GM23338 (cell line): ENCODE measurements around the gene CDKAL1. TPM values are rescaled to one million over a fixed set of nuclear protein-coding genes. Genes with fewer than 3 reads are reported as not detected.

Source experiments
- ATAC-seq: fragments of 200-7000 bp; cut with Tn5 transposase; 3 replicates; pipeline ENCODE4 v1.9.1; 2020
- DNase-seq: peaks from one replicate; pipeline ENCODE4 v3.0.0-alpha.2; 2015; ENCODE audit warnings: low spot score
- H2AFZ ChIP-seq: fragments of 200-600 bp; sonication (generic); 2 replicates; pipeline ENCODE4 v1.8.0; 2016; ENCODE audit warnings: antibody characterized with exemption, mild to moderate bottlenecking, moderate library complexity
- H3F3A ChIP-seq: fragments of 200-600 bp; sonication (generic); replicated peaks from 2 replicates; pipeline ENCODE4 v1.8.0; 2017; ENCODE audit warnings: antibody characterized with exemption, mixed run types, low read depth
- H3K27ac ChIP-seq: fragments of 200-600 bp; sonication (generic); 2 replicates; pipeline ENCODE4 v1.6.1; 2016; ENCODE audit warnings: low read depth
- H3K27me3 ChIP-seq: fragments of 200-600 bp; sonication (generic); 2 replicates; pipeline ENCODE4 v1.8.0; 2016; ENCODE audit warnings: mild to moderate bottlenecking, mixed run types, moderate library complexity; ENCODE audit not compliant: insufficient read depth
- H3K36me3 ChIP-seq: fragments of 200-600 bp; sonication (generic); 2 replicates; pipeline ENCODE4 v1.8.0; 2016; ENCODE audit warnings: mild to moderate bottlenecking; ENCODE audit not compliant: insufficient read depth
- H3K4me1 ChIP-seq: fragments of 200-600 bp; sonication (generic); 2 replicates; pipeline ENCODE4 v1.8.0; 2016; ENCODE audit warnings: mild to moderate bottlenecking, moderate library complexity; ENCODE audit not compliant: insufficient read depth
- H3K4me2 ChIP-seq: fragments of 200-600 bp; sonication (generic); 2 replicates; pipeline ENCODE4 v1.7.1; 2017; ENCODE audit warnings: mixed run types
- H3K4me3 ChIP-seq: fragments of 200-600 bp; sonication (generic); 2 replicates; pipeline ENCODE4 v1.6.1; 2016; ENCODE audit warnings: mixed run types
- H3K79me2 ChIP-seq: fragments of 200-600 bp; sonication (generic); replicated peaks from 2 replicates; pipeline ENCODE4 v1.8.0; 2017; ENCODE audit warnings: mild to moderate bottlenecking; ENCODE audit not compliant: insufficient read depth
- H3K9me2 ChIP-seq: fragments of 200-600 bp; sonication (generic); 2 replicates; pipeline ENCODE4 v1.8.0; 2017; ENCODE audit not compliant: insufficient read depth
- H4K20me1 ChIP-seq: fragments of 200-600 bp; sonication (generic); replicated peaks from 2 replicates; pipeline ENCODE4 v1.8.0; 2017; ENCODE audit warnings: mild to moderate bottlenecking; ENCODE audit not compliant: insufficient read depth
- H3K27ac Mint-ChIP-seq: 2 replicates; pipeline ENCODE4 v1.8.0; 2020; ENCODE audit warnings: inconsistent platforms, mild to moderate bottlenecking, moderate library complexity, mixed read lengths
- H3K27me3 Mint-ChIP-seq: 3 replicates; pipeline ENCODE4 v1.8.0; 2022; ENCODE audit warnings: low read depth, mild to moderate bottlenecking, moderate library complexity, mixed read lengths, inconsistent platforms; ENCODE audit not compliant: insufficient read depth, poor library complexity
- H3K36me3 Mint-ChIP-seq: 3 replicates; pipeline ENCODE4 v1.8.0; 2021; ENCODE audit warnings: low read depth, mild to moderate bottlenecking, inconsistent platforms, moderate library complexity, mixed read lengths
- H3K4me1 Mint-ChIP-seq: 3 replicates; pipeline ENCODE4 v1.8.0; 2020; ENCODE audit warnings: mild to moderate bottlenecking, inconsistent platforms, mixed read lengths
- H3K4me3 Mint-ChIP-seq: 3 replicates; pipeline ENCODE4 v1.8.0; 2021; ENCODE audit warnings: moderate library complexity, mild to moderate bottlenecking, inconsistent platforms, mixed read lengths
- H3K9me3 Mint-ChIP-seq: 3 replicates; pipeline ENCODE4 v1.8.0; 2020; ENCODE audit warnings: moderate library complexity, mild to moderate bottlenecking, inconsistent platforms, mixed read lengths
- CREB1 ChIP-seq: fragments of 250-450 bp; sonication (Bioruptor Pico); IDR thresholded peaks from 2 replicates; pipeline ENCODE4 v1.5.0; 2020; ENCODE audit warnings: low read depth, mild to moderate bottlenecking, moderate library complexity
- CTCF ChIP-seq, 2 experiments: fragments of 200-600 bp in 1 of 2; sonication (generic) in 1 of 2; conservative IDR thresholded peaks; 2 replicates each; pipeline versions ENCODE4 v1.5.1 to v1.6.1; 2016 to 2017; ENCODE audit warnings: antibody characterized with exemption in 2 of 2, low read depth in 2 of 2, mild to moderate bottlenecking in 2 of 2, moderate library complexity in 1 of 2
- ETS1 ChIP-seq: IDR thresholded peaks from 2 replicates; pipeline ENCODE4 v1.6.1; 2016; ENCODE audit warnings: antibody characterized with exemption
- POLR2AphosphoS5 ChIP-seq: IDR thresholded peaks from 2 replicates; pipeline ENCODE4 v1.6.1; 2016; ENCODE audit warnings: antibody characterized with exemption, low read depth
- STAT1 ChIP-seq: IDR thresholded peaks from one replicate; pipeline ENCODE4 v1.6.1; 2016; ENCODE audit warnings: antibody characterized with exemption; ENCODE audit not compliant: unreplicated experiment
- ZNF114 ChIP-seq: fragments of 250-450 bp; sonication (Bioruptor Pico); IDR thresholded peaks from 2 replicates; pipeline ENCODE4 v1.5.0; 2020; ENCODE audit warnings: mild to moderate bottlenecking, moderate library complexity
- ZNF331 ChIP-seq: fragments of 250-450 bp; sonication (Bioruptor Pico); IDR thresholded peaks from 2 replicates; pipeline ENCODE4 v1.5.0; 2020; ENCODE audit warnings: low read depth, mild to moderate bottlenecking, moderate library complexity
- ZNF462 ChIP-seq: fragments of 250-450 bp; sonication (Bioruptor Pico); IDR thresholded peaks from 2 replicates; pipeline ENCODE4 v1.5.0; 2020; ENCODE audit warnings: mild to moderate bottlenecking, moderate library complexity
- polyA plus RNA-seq: library from polyadenylated mRNA; unstranded; fragments of >200 nt; fragmentation: Nextera tagmentation; extraction: Ambion mirVana; gene quantifications from 2 replicates; pipeline ENCODE4 v1.2.1, GENCODE V29; 2016
- total RNA-seq: library from RNA; depleted of rRNA; stranded (reverse); fragments of >200 nt; shearing (Covaris generic); gene quantifications from 2 replicates; pipeline ENCODE4 v1.2.3, GENCODE V29; 2014

The CDKAL1 gene
- total and polyA plus RNA-seq, 2 experiments from 2014 or later: 17.8 to 35.0 TPM

- no peak for TF ChIP-seq ZNF462 (CRISPR knock-in tag)
- no peak for TF ChIP-seq ZNF331 (CRISPR knock-in tag)
- no peak for TF ChIP-seq CREB1
- TF ChIP-seq POLR2AphosphoS5: no peak
- no peak for TF ChIP-seq STAT1
Measured at GRCh38 chr6:21161707-21162106, 627.5 kb downstream of the CDKAL1 start (continued).

- peaks cover 24% of the 10 kb centered on the region for H3K4me1 Mint-ChIP-seq
- no peak overlapping the region for H3K4me3 Mint-ChIP-seq
- H3K27ac Mint-ChIP-seq: no peak overlapping the region
- H3K4me3 ChIP-seq: no peak overlapping the region
- H2AFZ ChIP-seq: no peak overlapping the region
- H3F3A ChIP-seq: no peaks in the 10 kb centered on the region
- DNase-seq (no peak), ATAC-seq (no peak)
- H3K27me3 Mint-ChIP-seq: no peaks in the 10 kb centered on the region
- H3K9me3 Mint-ChIP-seq: no peaks in the 10 kb centered on the region; the same call in 2 of the 3 replicates
- H3K27ac ChIP-seq: no peak overlapping the region
- no peaks in the 10 kb centered on the region for H3K36me3 Mint-ChIP-seq
- H3K4me1 ChIP-seq: peaks cover under 1% of the 10 kb centered on the region; the same call in 1 of the 2 replicates
- no peaks in the 10 kb centered on the region for H3K9me2 ChIP-seq
- no peaks in the 10 kb centered on the region for H3K27me3 ChIP-seq
- no peak overlapping the region for H3K4me2 ChIP-seq
- no peaks in the 10 kb centered on the region for H4K20me1 ChIP-seq
- no peaks in the 10 kb centered on the region for H3K36me3 ChIP-seq
- no peaks in the 10 kb centered on the region for H3K79me2 ChIP-seq
- TF ChIP-seq ETS1: no peak
- TF ChIP-seq ZNF114 (CRISPR knock-in tag): no peak
- TF ChIP-seq CREB1: no peak
- TF ChIP-seq CTCF (conservative IDR thresholded peaks at IDR 0.05; ENCODE audit: low read depth in 2 of 2): no peak
Measured at GRCh38 chr6:21163110-21163837, 629.0 kb downstream of the CDKAL1 start.
